SH-SY5Y (cell line): Measurements from ENCODE around the gene ORM2.

ENCODE experiments used
- GATA2 ChIP-seq: IDR thresholded peaks from 2 replicates; pipeline ENCODE4 v1.6.1; 2011; ENCODE audit warnings: mild to moderate bottlenecking, low read depth, low read length
- GATA3 ChIP-seq: IDR thresholded peaks from 2 replicates; pipeline ENCODE4 v1.6.1; 2011; ENCODE audit warnings: low read depth, mild to moderate bottlenecking, low read length, moderate library complexity

ORM2 gene

DNA sequence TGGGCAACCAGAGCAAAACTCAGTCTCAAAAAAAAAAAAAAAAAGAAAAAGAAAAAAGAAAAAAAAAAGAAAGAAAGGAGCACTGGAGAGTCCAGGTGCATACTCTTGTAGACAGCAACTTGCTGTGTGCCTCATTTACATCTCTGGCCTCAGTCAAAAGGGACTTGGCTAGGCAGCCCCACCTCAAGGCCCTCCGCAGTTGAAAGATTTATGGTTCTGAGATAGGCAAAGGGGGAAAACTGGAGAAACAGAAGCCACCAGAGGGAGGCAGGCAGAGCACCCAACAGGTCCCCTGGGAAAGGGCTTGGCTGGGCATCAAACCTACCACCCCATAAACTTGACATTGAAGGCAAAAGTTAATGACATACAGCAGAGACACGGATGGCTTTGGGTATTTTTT, 6.1 kb downstream of the ORM2 start:
- no peak for TF ChIP-seq GATA2
- no peak for TF ChIP-seq GATA3

DNA sequence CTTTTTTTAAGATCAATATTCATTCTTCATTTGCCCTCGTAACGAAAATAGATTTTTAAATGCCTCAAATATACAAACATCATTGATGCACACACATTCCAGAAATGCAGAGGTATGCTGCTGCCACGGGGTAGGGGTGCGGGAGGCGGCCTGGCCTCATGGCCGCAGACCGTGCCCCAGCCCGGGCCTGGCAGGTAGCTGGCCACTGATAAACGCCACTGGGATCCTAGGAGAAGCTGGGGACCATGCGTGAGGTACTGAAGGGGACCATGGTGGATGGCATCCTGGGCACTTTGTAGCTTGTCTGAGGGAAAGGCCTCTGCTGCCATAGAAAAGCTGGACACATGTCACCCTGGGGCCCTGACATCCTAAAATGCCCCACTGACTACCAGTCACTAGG, 6.5 kb downstream of the ORM2 start:
- TF ChIP-seq GATA3 = no peak
- no peak for TF ChIP-seq GATA2

DNA sequence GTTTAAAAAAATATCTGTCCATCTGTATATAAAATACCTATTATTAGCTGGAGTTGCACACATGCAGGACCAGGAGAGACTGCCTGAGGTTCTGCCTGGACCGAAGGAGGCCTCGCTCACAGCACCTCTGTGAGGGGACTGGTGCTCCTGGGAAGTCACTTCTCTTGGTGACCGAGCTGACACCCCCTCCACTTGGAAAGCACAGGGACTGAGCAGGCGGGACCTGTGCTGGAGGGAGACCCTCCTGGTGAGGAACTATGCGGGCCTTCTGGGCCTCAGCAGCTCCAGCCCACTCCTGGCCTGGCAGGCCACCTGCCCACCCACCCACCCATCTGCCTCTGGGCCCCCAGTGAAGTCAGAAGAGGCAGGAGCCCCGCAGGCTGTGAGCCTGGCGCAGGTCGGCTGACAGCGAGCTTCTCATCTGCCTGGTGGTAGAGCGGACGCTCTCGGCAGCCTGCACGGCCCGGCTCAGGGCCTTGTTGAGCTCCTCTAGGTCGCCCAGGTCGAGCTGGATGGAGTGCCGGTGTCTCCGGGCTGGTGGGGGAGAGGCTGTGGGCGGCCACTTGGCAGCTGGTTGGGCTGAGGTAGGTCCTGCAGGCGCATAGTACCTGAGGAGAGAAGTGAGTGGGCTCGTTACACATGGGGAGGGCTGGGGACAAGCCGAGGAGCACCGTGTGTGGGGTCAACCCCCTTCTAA, 7.2 kb downstream of the ORM2 start:
- TF ChIP-seq GATA3 (no peak), GATA2 (no peak)

DNA sequence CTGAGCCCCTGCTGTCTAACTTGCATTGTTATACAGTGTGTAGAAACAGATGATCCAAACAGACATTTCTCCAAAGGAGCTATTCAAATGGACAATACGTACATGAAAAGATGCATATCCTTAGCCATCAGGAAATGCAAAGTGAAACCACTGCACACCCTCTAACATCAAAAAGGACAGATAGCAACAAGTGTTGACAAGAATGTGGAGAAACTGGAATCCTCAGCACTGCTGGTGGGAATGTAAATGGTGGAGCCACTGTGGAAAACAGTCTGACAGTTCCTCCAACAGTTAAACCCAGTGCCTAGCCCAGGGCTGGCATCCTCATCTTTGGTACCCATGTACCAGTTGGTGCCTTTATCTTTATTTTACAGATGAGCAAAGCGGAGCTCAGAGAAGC, 8.5 kb downstream of the ORM2 start:
- TF ChIP-seq GATA3 (no peak), GATA2 (no peak)

DNA sequence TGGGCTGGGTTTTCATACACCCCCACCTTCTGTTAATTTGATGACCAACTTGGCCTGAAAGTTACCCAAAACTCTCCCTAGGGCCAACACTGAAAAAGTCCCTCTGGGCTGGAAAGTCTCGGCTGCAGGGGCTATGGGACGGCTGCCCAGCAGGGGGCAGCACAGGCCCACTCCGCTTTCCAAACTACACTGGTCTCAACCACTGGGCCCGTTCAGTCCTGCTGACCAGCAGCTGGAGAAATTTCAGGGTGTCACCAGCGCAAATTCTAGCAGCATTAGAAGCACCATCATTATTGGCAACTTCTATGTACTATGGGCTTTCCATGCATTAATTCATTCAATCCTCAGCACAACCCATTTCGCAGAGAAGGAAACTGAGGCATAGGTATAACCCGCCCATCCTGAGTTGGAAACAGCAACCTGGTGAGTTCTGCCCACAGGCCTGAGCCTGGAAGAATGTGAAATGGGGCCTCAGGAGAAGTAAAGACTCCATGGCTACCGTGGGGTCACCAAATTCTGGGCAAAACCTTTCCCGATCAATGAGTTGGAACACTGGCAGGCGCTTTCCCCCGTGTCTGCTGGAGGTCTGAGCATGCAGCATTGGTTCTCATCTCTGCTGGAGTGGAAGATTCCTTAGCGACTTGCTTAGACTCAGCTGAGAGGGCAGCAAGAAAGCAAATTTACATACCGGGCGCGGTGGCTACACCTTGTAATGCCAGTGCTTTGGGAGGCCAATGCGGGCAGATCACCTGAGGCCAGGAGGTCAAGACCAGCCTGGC, 9.7 kb downstream of the ORM2 start:
- TF ChIP-seq GATA2 (no peak), GATA3 (no peak)

DNA sequence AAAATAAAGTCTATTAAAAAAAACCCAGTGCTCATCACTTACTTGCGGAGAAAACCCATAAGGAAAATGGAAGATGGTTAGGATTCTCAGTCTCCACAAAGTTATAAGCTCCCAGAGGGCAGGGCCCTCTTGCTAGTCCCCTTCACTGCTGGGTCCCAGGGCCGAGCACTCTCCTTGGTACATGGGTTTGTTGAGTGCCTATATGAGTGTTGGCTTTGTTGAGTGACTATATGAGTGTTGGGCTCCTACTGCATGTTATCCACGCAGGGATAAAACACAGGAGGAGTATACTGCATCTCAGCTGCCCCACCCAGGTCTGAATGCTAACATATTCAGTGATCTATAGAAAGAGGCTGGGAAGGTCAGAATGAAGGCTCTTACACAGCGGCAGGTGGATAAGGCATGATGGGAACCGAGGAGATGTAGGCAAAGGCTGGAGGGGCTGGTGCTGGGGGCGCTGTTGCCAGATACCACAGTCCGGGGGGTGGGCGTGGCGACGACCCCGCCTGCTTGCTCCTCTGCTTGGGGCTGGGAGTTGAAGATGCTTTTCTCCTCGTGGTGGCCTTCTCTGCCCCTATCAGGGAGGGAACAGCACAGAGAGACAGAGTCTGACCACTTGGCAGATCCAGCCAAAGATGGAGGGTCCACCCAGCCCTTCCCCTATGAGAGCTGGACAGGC, 11.6 kb downstream of the ORM2 start:
- TF ChIP-seq GATA3 (no peak), GATA2 (no peak)

DNA sequence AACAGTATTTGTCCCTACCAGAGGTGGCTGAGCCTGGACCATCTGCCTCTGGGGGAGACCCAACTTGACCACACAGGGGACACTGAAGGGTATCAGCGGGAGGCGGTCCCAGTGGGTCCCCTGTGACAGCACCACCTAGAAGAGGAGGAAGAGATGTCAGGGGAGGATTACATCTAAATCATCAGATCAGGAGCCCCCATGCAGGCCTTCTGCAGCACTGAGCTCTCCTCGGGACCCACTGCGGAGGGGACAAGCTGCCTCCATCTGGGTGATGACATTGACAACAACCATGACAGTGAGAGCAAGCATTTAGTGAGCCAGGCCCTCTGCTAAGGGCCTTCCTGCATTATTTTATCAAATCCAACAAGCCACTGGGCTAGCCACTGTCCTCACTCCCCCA, 12.3 kb downstream of the ORM2 start:
- TF ChIP-seq GATA3 (no peak), GATA2 (no peak)

DNA sequence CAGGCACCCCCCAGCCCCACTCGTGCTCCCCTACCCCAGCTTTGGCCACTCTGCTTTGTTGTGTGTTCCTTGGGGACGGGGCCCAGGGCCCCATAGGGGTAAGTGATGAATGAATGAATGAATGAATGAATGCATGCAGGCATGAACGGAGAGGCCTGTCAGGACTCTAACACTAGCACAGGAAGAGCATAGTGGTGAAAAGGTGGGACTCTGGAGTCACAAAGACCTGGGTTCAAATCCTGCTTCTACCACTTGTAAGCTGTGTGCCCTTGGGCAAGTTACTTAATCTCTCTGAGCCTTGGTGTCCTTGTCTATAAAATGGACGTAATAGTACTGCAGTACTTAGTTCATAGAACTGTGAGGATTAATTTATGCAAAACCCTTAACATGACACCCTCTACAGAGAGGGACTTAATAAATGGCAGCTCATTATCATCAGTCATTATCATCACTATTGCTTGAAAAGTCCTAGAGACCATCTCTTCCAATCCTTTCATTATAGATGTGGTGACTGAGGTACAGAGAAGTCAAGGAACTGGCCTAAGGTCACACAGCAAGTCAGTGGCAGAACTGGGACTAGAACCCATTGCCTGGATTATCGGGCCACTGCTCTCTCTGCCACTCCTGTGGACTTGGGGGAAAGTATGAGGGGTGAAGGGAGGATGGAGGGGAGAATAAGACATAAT, 13.2 kb downstream of the ORM2 start:
- TF ChIP-seq GATA3 (no peak), GATA2 (no peak)

DNA sequence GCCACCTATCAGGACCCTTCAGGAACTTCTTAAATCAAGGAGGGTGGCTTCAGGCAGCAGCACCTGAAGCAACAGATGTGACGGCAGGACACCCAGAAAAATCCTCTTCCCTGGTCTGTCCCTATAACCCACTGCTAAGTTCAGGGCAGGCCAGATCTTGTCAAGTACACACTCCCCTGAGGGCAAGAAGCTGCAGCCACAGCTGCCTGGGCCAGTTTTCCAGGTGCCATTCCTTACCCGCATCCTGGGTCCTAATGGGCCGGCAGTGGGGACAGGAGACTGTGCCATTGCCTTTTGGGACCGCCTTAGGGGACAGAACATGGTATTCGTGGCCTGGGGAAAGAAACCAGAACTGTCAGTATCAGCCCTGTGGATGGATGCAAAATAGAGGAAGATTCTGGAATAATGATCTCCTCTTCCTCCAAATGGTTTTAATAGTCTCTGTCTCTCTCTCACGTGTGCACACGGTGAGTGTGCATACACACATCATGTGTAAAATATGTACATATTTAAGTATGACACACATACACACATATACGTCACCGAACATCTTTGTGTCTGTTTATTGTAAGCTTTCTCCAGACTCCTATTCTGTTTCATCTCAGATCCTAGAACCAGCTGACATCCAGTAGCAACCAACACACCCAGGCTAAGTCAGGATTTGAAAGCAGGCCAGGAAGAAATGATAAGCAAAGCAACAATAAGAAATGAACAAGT, 14.0 kb downstream of the ORM2 start:
- TF ChIP-seq GATA2 (no peak), GATA3 (no peak)

DNA sequence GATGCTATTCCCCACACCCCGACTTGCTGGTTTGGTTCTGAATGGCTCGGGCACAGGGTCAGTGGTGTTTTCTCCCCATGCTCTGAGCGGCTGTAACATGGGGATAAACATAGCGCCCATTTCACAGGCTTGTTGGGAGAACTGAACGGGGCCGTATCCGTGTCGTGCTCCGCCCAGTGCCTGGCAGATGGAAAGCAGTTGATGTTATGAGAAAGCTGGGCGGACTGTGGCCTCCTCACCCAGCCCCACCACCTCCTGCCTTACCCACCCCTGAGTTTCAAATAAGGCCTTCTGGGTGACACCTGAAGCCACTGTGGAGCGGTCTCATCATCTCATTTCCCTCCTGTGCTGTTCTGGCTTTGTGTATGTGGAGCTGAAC, 14.5 kb downstream of the ORM2 start:
- TF ChIP-seq GATA2 (no peak), GATA3 (no peak)

DNA sequence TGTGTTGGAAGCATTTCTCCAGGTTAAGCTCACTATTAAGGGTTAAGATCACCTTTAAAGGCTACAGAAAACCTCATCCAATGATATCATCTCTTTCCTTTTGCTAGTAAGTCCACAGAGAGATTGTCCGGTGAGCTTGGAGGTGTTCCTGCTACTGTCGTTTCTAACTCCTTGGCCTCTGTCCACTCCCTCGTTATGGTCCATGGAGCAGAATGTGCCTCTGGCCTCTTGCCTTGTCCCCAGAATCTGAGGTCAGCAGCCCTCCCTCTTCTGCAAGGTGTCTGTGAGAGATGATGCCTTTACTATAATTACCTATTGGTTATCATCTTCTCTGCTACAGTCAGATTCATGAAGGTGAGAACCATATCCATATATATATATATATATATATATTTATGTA, 15.0 kb downstream of the ORM2 start:
- TF ChIP-seq GATA3 = no peak
- TF ChIP-seq GATA2 = no peak

DNA sequence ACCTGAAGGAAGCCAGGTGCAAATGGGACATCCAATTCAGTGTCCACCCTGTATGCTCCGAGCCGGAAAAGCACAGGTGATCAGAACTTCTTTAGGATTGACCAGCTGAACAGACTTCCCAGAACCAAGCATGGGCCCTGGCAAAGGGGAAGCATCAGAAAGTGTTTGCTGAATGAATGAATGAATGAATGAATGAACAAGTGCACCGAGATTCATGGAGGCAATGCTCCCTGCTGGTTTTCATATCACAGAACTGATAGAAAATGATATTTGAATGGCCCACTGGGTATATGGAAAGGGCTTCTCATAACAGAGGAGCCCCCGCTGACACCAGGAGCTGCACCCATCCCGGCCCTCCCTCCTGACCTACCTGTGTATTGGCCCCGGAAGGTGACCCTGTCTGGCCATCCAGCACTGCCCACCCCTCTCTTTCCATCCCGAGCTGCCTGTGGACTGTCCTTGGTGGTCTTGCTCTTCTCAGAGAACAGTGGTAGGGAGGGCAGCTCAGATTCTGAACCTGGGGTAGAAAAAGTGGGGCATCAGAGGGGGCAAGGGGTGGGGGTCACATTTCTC, 15.9 kb downstream of the ORM2 start:
- TF ChIP-seq GATA3 (no peak), GATA2 (no peak)

DNA sequence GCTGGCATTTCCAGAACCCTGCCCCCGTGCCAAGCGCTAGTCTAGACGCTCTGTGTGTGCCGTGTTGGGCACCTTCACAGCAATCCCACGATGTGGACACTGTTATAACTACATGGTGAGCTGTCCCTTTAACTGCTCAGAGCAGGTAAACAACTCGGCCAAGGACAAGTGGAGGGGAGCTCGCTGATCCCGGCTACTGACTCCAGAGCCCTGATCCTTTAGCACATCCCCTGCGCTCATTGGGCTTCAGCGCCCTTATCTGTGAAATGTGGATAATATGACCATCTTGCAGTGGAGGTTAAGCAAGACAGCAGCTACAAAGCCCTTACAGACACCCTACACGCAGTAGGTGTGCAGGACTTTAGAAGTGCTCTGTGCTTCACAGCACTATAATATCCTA, 16.5 kb downstream of the ORM2 start:
- TF ChIP-seq GATA3 (no peak), GATA2 (no peak)
